Neural cell (in vitro differentiated cells): Measurements from ENCODE around the gene RAET1E. TPM values are rescaled to one million over a fixed set of nuclear protein-coding genes. Genes with fewer than 3 reads are reported as not detected.

Source experiments
- H2AFZ ChIP-seq: fragments of 200-600, 300-800 bp; sonication (generic), shearing (Covaris generic); 2 replicates; pipeline ENCODE4 v1.6.0; 2014; ENCODE audit warnings: low read depth, mild to moderate bottlenecking, antibody characterized with exemption, low read length, moderate library complexity
- H3F3A ChIP-seq: fragments of 200-600 bp; shearing (Covaris generic); 2 replicates; pipeline ENCODE4 v1.6.1; 2016; ENCODE audit warnings: mild to moderate bottlenecking, moderate library complexity, mixed read lengths, antibody characterized with exemption, low read length; ENCODE audit not compliant: insufficient read depth, poor library complexity, severe bottlenecking
- H3K27ac ChIP-seq: fragments of 200-600, 300-800 bp; sonication (generic), shearing (Covaris generic); 2 replicates; pipeline ENCODE4 v1.5.1; 2014; ENCODE audit warnings: mild to moderate bottlenecking, low read length, moderate library complexity
- H3K27me3 ChIP-seq: fragments of 300-800, 200-600 bp; sonication (generic), shearing (Covaris generic); 2 replicates; pipeline ENCODE4 v1.6.0; 2014; ENCODE audit warnings: mild to moderate bottlenecking, low read depth, low read length, moderate library complexity; ENCODE audit not compliant: insufficient read depth
- H3K36me3 ChIP-seq: fragments of 300-800, 200-600 bp; sonication (generic), shearing (Covaris generic); 2 replicates; pipeline ENCODE4 v1.5.1; 2014; ENCODE audit warnings: mild to moderate bottlenecking, antibody characterized with exemption, low read length, moderate library complexity; ENCODE audit not compliant: insufficient read depth
- H3K4me2 ChIP-seq: fragments of 300-800, 200-600 bp; sonication (generic), shearing (Covaris generic); 2 replicates; pipeline ENCODE4 v1.6.0; 2014; ENCODE audit warnings: mild to moderate bottlenecking, low read length
- H3K4me3 ChIP-seq: fragments of 300-800, 200-600 bp; sonication (generic), shearing (Covaris generic); 2 replicates; pipeline ENCODE4 v1.5.1; 2014; ENCODE audit warnings: mild to moderate bottlenecking, low read length, moderate library complexity
- H3K79me2 ChIP-seq: fragments of 200-600 bp; shearing (Covaris generic); replicated peaks from 2 replicates; pipeline ENCODE4 v1.6.0; 2014; ENCODE audit warnings: mild to moderate bottlenecking, low read length, moderate library complexity; ENCODE audit not compliant: insufficient read depth
- H3K9ac ChIP-seq: fragments of 300-800, 200-600 bp; sonication (generic), shearing (Covaris generic); 2 replicates; pipeline ENCODE4 v1.6.1; 2016; ENCODE audit warnings: mild to moderate bottlenecking, low read length, mixed read lengths
- H3K9me2 ChIP-seq: fragments of 200-600 bp; shearing (Covaris generic); 2 replicates; pipeline ENCODE4 v1.6.1; 2016; ENCODE audit warnings: mild to moderate bottlenecking, low read length, mixed read lengths; ENCODE audit not compliant: insufficient read depth
- H3K9me3 ChIP-seq: fragments of 200-600, 300-800 bp; sonication (generic), shearing (Covaris generic); 2 replicates; pipeline ENCODE4 v1.6.1; 2016; ENCODE audit warnings: mild to moderate bottlenecking, mixed run types, low read length, moderate library complexity, mixed read lengths
- H4K20me1 ChIP-seq: fragments of 200-600 bp; shearing (Covaris generic); 2 replicates; pipeline ENCODE4 v1.6.1; 2016; ENCODE audit warnings: mild to moderate bottlenecking, mixed run types; ENCODE audit not compliant: insufficient read depth
- CTCF ChIP-seq: fragments of 450-650 bp; IDR thresholded peaks from 2 replicates; pipeline ENCODE4 v1.5.1; 2014; ENCODE audit warnings: antibody characterized with exemption, mild to moderate bottlenecking, moderate library complexity; ENCODE audit not compliant: poor library complexity, severe bottlenecking
- EP300 ChIP-seq: fragments of 450-650 bp; conservative IDR thresholded peaks from 2 replicates; pipeline ENCODE4 v1.6.1; 2014; ENCODE audit warnings: antibody characterized with exemption, mild to moderate bottlenecking, moderate library complexity; ENCODE audit not compliant: poor library complexity, severe bottlenecking
- EZH2 ChIP-seq: fragments of 200-600, 300-800 bp; shearing (Covaris generic), sonication (generic); IDR thresholded peaks from 2 replicates; pipeline ENCODE4 v1.6.1; 2014; ENCODE audit warnings: antibody characterized with exemption, low read length, borderline replicate concordance, mild to moderate bottlenecking; ENCODE audit not compliant: insufficient read depth, poor library complexity, severe bottlenecking
- MXI1 ChIP-seq: fragments of 450-650 bp; conservative IDR thresholded peaks from 2 replicates; pipeline ENCODE4 v1.6.1; 2014; ENCODE audit warnings: antibody characterized with exemption, mild to moderate bottlenecking; ENCODE audit not compliant: poor library complexity, severe bottlenecking
- POLR2AphosphoS5 ChIP-seq: IDR thresholded peaks from 2 replicates; pipeline ENCODE4 v1.6.1; 2012
- RAD21 ChIP-seq: fragments of 450-650 bp; conservative IDR thresholded peaks from 2 replicates; pipeline ENCODE4 v1.6.1; 2014; ENCODE audit warnings: antibody characterized with exemption, mild to moderate bottlenecking, moderate library complexity
- REST ChIP-seq: IDR thresholded peaks from 2 replicates; pipeline ENCODE4 v1.6.1; 2012; ENCODE audit warnings: borderline replicate concordance
- SMC3 ChIP-seq: fragments of 450-650 bp; conservative IDR thresholded peaks from 2 replicates; pipeline ENCODE4 v1.6.1; 2014; ENCODE audit warnings: antibody characterized with exemption, mild to moderate bottlenecking, moderate library complexity; ENCODE audit not compliant: poor library complexity
- TAF1 ChIP-seq: IDR thresholded peaks from 2 replicates; pipeline ENCODE4 v1.6.1; 2012; ENCODE audit warnings: low read depth
- polyA plus RNA-seq: library from polyadenylated mRNA; depleted of rRNA; stranded (reverse); fragments of >200 nt; gene quantifications from 2 replicates; pipeline ENCODE4 v1.2.3, GENCODE V29; 2014

The RAET1E gene
- polyA plus RNA-seq, 1 donor from 2014 or later, result not detected

GRCh38 chr6:149896491-149896890 lies 1.4 kb downstream of the RAET1E start:
- Histone ChIP-seq H3K27ac (no peak overlapping the region), H2AFZ (no peak overlapping the region), H3K4me2 (no peak overlapping the region), H3K4me3 (no peak overlapping the region), H3K9me2 (no peaks in the 10 kb centered on the region), H3K36me3 (no peaks in the 10 kb centered on the region), H3K9me3 (no peaks in the 10 kb centered on the region), H4K20me1 (no peaks in the 10 kb centered on the region), H3F3A (no peaks in the 10 kb centered on the region), H3K79me2 (no peaks in the 10 kb centered on the region), H3K27me3 (no peaks in the 10 kb centered on the region), H3K9ac (no peak overlapping the region)
- TF ChIP-seq EZH2, result no peak
- no peak for TF ChIP-seq POLR2AphosphoS5
- no peak for TF ChIP-seq CTCF

- H3K27ac ChIP-seq, result no peak overlapping the region
- no peaks in the 10 kb centered on the region for H3K9me3 ChIP-seq
- H2AFZ ChIP-seq, result no peak overlapping the region
- H3K27me3 ChIP-seq, result no peaks in the 10 kb centered on the region
- H3K36me3 ChIP-seq, result no peaks in the 10 kb centered on the region
- H3K79me2 ChIP-seq, result no peaks in the 10 kb centered on the region
- no peaks in the 10 kb centered on the region for H3K9me2 ChIP-seq
- no peaks in the 10 kb centered on the region for H3F3A ChIP-seq
- H3K9ac ChIP-seq, result no peak overlapping the region
- TF ChIP-seq REST (no peak), SMC3 (no peak), CTCF (no peak), POLR2AphosphoS5 (no peak), EZH2 (no peak), RAD21 (no peak), EP300 (no peak), MXI1 (no peak), TAF1 (no peak)
- no peaks in the 10 kb centered on the region for H4K20me1 ChIP-seq
- no peak overlapping the region for H3K4me3 ChIP-seq
- H3K4me2 ChIP-seq, result no peak overlapping the region
Measured at GRCh38 chr6:149895833-149896271, 2.1 kb downstream of the RAET1E start.
